ENCODE data around the gene HES3. TPM values are rescaled to one million over a fixed set of nuclear protein-coding genes. Genes with fewer than 3 reads are reported as not detected.

HES3 gene
- total RNA-seq, 1 donor, result not detected

- TF ChIP-seq, protein P1, sequence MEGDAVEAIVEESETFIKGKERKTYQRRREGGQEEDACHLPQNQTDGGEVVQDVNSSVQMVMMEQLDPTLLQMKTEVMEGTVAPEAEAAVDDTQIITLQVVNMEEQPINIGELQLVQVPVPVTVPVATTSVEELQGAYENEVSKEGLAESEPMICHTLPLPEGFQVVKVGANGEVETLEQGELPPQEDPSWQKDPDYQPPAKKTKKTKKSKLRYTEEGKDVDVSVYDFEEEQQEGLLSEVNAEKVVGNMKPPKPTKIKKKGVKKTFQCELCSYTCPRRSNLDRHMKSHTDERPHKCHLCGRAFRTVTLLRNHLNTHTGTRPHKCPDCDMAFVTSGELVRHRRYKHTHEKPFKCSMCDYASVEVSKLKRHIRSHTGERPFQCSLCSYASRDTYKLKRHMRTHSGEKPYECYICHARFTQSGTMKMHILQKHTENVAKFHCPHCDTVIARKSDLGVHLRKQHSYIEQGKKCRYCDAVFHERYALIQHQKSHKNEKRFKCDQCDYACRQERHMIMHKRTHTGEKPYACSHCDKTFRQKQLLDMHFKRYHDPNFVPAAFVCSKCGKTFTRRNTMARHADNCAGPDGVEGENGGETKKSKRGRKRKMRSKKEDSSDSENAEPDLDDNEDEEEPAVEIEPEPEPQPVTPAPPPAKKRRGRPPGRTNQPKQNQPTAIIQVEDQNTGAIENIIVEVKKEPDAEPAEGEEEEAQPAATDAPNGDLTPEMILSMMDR (IDR thresholded peaks at IDR 0.05; ENCODE audit: extremely low read depth, low read depth, low read length), result no peak
- no peak overlapping the region for H3K4me2 ChIP-seq (ENCODE audit: insufficient read depth, low read length)
- peaks cover 25% of the 10 kb centered on the region for H3K36me3 ChIP-seq (ENCODE audit: insufficient read depth, low read length)
- no peak overlapping the region for H3K4me3 ChIP-seq (ENCODE audit: insufficient read depth, low read length)
- peaks cover under 1% of the 10 kb centered on the region for H4K20me1 ChIP-seq (ENCODE audit: insufficient read depth, low read length)
- no peak overlapping the region for H3K27ac ChIP-seq (ENCODE audit: low read depth, low read length)
- H3K79me2 ChIP-seq (ENCODE audit: insufficient read depth, low read length), result no peaks in the 10 kb centered on the region
- H3K9me3 ChIP-seq (ENCODE audit: low read depth, low read length), result no peaks in the 10 kb centered on the region
- H2AFZ ChIP-seq (ENCODE audit: low read length), result no peak overlapping the region
- no peaks in the 10 kb centered on the region for H3K27me3 ChIP-seq (ENCODE audit: insufficient read depth, low read length)
- no peaks in the 10 kb centered on the region for H3K4me1 ChIP-seq (ENCODE audit: insufficient read depth, low read length)
- peak; percentile 84 for DNase-seq (ENCODE audit: insufficient read length, low spot score, missing footprints)
Measured at GRCh38 chr1:6220236-6220635, 23.7 kb upstream of the HES3 start.

DNA sequence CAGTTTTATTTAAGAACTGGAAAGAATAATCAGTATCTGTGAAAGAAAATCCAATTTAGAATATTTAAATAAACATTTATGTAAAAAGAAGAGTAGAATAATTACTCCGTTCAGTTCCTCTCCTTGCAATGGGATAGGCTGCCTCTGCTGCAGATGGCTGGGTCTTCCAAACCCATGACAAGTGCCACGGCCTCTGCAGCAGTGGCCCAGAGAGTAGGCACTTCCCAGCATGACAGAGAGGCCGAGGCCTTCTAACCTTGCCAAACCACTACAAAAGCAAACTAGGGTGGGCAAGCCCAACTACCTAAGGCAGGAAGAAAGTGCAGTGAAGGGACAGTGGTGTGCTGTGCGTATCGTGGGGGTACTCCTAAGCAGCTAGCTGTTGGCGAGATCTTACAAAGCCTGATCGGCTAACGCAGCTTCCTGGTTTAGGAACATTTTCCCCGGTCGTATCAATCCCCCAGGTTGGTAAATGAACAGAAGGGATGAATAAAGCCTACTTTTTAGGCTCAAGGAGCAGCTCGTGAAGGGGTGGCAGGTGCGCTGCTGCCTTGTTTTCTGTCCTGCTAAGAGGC is 22.7 kb upstream of the HES3 start:
- Histone ChIP-seq H3K9me3 (ENCODE audit: low read depth, low read length) (no peaks in the 10 kb centered on the region), H3K27ac (ENCODE audit: low read depth, low read length) (no peak overlapping the region), H3K4me3 (ENCODE audit: insufficient read depth, low read length) (no peak overlapping the region), H4K20me1 (ENCODE audit: insufficient read depth, low read length) (peaks cover 6% of the 10 kb centered on the region), H3K79me2 (ENCODE audit: insufficient read depth, low read length) (no peaks in the 10 kb centered on the region), H3K27me3 (ENCODE audit: insufficient read depth, low read length) (no peaks in the 10 kb centered on the region), H3K4me2 (ENCODE audit: insufficient read depth, low read length) (no peak overlapping the region), H3K36me3 (ENCODE audit: insufficient read depth, low read length) (peaks cover 30% of the 10 kb centered on the region), H2AFZ (ENCODE audit: low read length) (no peak overlapping the region), H3K4me1 (ENCODE audit: insufficient read depth, low read length) (no peaks in the 10 kb centered on the region)
- TF ChIP-seq, protein P1 (IDR thresholded peaks at IDR 0.05; ENCODE audit: extremely low read depth, low read depth, low read length), result no peak
- peak; percentile 69 for DNase-seq (ENCODE audit: insufficient read length, low spot score, missing footprints)

GRCh38 chr1:6222636-6223035 is 21.3 kb upstream of the HES3 start:
- Histone ChIP-seq H3K4me3 (ENCODE audit: insufficient read depth, low read length) (no peak overlapping the region), H4K20me1 (ENCODE audit: insufficient read depth, low read length) (peaks cover 6% of the 10 kb centered on the region), H3K27ac (ENCODE audit: low read depth, low read length) (no peak overlapping the region), H3K27me3 (ENCODE audit: insufficient read depth, low read length) (no peaks in the 10 kb centered on the region), H3K79me2 (ENCODE audit: insufficient read depth, low read length) (no peaks in the 10 kb centered on the region), H3K9me3 (ENCODE audit: low read depth, low read length) (no peaks in the 10 kb centered on the region), H3K4me2 (ENCODE audit: insufficient read depth, low read length) (no peak overlapping the region), H3K4me1 (ENCODE audit: insufficient read depth, low read length) (no peaks in the 10 kb centered on the region), H2AFZ (ENCODE audit: low read length) (no peak overlapping the region), H3K36me3 (ENCODE audit: insufficient read depth, low read length) (peaks cover 39% of the 10 kb centered on the region)
- TF ChIP-seq, protein P1 (IDR thresholded peaks at IDR 0.05; ENCODE audit: extremely low read depth, low read depth, low read length), result no peak
- peak; percentile 87 for DNase-seq (ENCODE audit: insufficient read length, low spot score, missing footprints)

- no peaks in the 10 kb centered on the region for H3K79me2 ChIP-seq (ENCODE audit: insufficient read depth, low read length)
- H4K20me1 ChIP-seq (ENCODE audit: insufficient read depth, low read length), result peaks cover 6% of the 10 kb centered on the region
- no peaks in the 10 kb centered on the region for H3K27me3 ChIP-seq (ENCODE audit: insufficient read depth, low read length)
- no peaks in the 10 kb centered on the region for H3K4me1 ChIP-seq (ENCODE audit: insufficient read depth, low read length)
- H2AFZ ChIP-seq (ENCODE audit: low read length), result no peak overlapping the region
- peaks cover 43% of the 10 kb centered on the region for H3K36me3 ChIP-seq (ENCODE audit: insufficient read depth, low read length)
- TF ChIP-seq, protein P1 (IDR thresholded peaks at IDR 0.05; ENCODE audit: extremely low read depth, low read depth, low read length), result no peak
- H3K9me3 ChIP-seq (ENCODE audit: low read depth, low read length), result no peaks in the 10 kb centered on the region
- no peak overlapping the region for H3K27ac ChIP-seq (ENCODE audit: low read depth, low read length)
- no peak overlapping the region for H3K4me3 ChIP-seq (ENCODE audit: insufficient read depth, low read length)
- H3K4me2 ChIP-seq (ENCODE audit: insufficient read depth, low read length), result no peak overlapping the region
- peak; percentile 84 for DNase-seq (ENCODE audit: insufficient read length, low spot score, missing footprints)
Measured at GRCh38 chr1:6223617-6224016, 20.4 kb upstream of the HES3 start.
